ENCODE results near the gene MRPL27.
"Not testable (repeated sequence)": the region's sequence is repeated elsewhere in the genome, so short reads cannot be mapped to it uniquely, and the experiment has no call there.

MRPL27 gene

DNA sequence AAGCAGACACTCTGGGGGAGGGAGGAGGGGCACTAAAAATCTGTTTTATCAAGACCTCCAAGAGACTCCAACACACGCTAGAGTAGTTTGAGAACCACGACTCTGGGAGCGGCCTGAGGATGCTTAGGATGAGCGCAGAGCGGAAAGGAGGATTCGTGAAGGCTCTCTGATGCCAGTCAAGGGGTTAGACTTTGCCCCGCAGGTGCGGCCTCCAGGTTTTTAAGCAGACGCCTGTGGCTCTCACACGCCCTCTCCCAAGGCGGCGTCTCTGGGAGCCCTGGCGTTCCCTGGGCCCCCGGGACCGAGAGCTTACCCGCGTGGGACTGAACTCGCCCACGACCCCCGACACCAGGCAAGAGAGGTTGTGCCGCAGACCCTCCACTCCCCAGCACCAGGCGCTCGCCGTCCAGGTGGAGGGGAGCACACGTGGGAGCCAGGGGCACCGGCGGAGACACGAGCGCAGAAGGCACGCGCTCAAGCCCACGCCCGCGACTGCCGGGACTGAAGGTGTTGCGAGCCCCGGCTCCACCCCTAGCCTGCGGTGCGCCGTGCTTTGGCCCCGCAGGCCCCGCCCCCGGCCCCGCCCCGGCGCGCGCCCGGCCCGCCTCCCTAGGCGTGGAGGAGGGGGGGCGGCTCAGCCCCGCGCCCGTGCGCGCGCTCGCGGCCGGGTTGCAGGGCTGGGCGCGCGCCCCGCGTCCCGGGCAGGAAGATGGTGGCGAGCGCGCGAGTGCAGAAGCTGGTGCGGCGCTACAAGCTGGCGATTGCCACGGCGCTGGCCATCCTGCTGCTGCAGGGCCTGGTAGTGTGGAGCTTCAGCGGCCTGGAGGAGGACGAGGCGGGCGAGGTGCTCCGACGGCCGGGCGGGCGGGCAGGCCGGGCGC, 27.3 kb downstream of the MRPL27 start, which contains the start of gene XYLT2:
Gene XYLT2 (plus strand): TSS at position 695 of the 881 bp plus-strand sequence. CDS start 15 bp downstream, at position 710.
- no peak for DNase-seq (ENCODE audit: low read depth)

DNA sequence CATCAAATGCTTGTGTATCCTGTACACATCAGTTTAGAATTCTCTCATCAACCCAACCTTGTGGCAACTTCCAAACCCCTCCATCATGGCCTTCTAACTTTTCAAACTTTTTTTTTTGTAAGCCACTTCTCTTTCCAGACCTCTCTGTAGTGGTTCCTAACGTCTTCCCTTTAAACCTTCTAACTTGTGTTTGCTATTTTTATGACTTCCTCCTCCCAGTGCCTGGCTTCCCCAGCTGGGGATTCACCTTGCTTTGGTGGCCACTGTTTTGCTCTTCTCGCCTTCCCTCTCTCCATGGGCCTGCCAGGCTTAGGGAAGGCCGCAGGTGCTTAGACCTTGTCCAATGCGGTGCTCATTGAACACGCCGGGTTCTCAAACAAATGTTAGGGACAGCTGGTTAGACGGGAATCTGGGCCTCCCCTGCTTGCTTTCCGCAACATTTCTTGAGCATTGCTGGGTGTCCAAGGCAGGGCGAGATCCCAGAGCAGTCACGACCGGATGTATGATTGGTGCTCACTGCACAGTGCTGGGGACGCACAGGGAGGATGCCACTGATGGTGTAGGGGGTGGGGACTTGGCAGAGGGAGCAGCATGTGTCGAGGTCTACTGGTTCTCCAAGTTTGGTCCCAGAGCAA, 28.1 kb downstream of the MRPL27 start:
- DNase-seq (ENCODE audit: low read depth) = no peak

DNA sequence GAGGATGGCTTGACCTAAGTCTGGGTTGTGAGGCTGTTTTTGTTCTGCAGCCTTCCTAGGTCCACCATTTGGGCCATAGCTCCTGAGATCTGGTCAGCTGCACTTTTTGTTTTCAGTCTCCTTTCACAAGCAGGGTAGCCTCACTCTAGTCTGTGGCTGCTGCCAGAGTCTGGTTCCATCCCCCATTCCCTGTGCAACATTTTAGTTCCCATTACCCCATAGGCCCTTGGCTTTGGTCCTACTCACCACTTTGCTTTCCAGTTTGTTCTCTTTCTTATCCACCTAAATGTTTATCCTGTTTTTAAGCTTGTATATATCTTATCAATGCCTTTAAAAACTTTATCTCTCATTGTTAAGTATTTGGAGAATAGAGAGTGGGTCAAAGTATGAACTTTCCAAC, 33.6 kb downstream of the MRPL27 start:
- DNase-seq (ENCODE audit: low read depth) = no peak

DNA sequence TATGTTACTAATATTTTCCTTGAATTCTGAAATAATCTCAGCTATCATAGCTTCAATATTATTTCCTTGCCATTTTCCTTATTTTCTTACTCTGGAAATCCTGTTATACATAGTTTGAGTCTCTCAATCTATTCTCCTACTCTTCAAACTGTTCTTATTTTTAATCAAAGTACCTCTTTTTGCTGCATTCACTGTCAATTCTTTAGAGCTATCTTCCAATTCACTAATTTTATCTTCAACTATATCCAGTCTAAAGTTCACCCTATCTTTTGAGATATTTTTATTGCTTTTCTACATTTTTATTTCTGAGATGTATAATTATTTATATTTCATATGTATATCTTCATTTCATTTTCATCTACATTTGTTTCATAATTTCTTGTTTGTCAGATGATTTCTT, 34.3 kb downstream of the MRPL27 start:
- no peak for DNase-seq (ENCODE audit: low read depth)

DNA sequence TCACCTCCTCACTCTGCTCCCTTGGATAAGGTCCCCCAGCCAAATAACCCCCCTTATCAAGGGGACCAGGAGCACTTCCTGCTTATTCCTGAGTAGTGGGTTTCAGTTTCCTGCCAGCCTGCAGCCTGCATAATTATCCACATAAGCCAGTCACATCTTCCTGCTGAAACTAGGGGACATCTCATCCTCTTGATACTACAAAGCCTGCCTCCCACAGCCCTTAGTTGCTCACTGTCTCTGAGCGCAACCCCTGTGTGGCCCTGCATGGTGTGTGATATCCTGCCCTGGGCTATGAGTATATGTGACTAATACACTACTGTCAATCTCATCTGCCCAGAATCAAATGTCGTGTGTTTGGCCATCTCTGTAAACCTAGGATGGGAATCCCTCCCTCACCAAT, 35.0 kb downstream of the MRPL27 start:
- DNase-seq (ENCODE audit: low read depth) = no peak

DNA sequence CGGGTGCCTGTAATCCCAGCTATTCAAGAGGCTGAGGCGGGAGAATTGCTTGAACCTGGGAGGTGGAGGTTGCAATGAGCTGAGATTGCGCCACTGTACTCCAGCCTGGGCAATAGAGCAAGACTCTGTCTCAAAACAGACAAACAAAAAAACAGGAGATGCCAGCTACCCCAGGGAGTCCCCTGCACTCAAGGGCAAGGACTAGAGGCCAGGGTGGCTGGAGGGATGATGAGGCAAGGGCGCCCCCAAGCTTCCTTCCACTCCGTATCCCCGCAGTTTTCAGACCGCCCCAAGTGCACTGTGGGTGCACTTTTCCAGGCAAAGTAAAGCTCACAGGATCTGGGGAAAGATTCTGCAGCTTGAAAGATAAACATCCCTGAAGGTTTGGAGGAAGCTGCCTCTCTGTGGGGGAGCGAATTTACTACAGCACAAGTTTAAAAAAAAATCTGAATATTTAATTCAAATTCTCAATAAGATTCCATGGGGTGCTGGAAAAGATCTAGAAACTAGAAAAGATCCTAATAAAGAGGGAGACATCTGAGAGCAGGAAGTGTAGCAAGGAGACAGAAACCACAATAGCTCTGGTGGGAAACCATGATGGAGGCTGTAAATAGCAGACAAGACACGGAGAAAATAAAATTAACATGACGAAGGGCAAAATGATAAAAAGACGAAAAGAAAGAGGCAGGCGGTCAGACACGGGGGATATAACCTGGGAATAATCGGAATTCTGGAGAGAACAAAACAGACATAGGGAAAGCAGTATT, 39.5 kb downstream of the MRPL27 start:
- DNase-seq (ENCODE audit: low read depth) = not testable (repeated sequence)

DNA sequence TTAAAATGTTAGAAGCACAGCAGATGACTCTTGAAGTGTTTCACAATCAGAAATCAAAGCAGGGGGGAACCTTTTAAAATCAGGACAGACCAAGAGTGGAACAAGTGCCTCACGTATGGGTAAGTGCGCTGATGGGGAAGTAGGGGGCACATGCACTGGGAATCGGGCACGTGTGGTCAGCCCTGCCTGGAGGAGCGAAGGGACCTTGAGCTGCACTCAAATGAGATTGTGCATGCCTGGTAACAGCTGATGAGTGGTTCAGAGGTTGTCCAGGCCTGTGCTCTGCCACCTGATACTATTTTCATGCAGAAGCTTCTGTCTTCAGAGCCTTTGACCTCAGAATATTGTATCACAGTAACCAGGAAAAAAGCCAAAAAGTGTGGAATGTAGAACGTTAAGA, 40.8 kb downstream of the MRPL27 start:
- no peak for DNase-seq (ENCODE audit: low read depth)

DNA sequence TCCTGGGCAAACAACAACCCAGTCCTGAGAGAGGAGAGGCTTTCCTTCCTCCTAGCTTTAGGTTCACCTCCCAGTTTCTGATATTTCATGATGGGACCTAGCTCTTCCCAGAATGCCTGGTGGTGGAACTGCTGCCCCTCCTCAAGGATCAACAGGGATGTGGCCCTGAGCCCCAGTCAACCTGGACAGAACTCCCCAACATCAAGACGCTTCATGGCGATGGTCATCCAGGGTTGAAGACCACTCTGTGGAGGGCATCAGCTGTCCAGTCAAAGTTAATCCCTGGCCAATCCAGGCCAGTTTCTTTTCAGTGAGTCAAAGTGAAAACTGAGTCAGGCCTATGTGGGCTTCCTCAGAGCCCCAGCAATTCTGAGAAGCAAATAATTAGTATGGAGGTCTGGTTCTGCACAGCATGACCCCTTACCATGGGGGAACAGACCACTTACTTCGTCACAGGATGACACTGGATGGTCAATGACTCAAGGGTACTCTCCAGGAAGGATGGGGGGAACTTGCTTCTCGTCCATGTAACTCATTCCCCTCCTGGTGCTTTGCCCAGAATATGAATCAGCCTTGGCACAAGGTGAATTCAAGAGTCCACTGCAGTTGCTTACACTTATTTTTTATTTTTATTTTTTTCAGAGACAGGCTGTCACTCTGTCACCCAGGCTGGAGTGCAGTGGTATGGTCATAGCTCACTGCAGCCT, 41.7 kb downstream of the MRPL27 start:
- DNase-seq (ENCODE audit: low read depth) = peak; percentile 80

DNA sequence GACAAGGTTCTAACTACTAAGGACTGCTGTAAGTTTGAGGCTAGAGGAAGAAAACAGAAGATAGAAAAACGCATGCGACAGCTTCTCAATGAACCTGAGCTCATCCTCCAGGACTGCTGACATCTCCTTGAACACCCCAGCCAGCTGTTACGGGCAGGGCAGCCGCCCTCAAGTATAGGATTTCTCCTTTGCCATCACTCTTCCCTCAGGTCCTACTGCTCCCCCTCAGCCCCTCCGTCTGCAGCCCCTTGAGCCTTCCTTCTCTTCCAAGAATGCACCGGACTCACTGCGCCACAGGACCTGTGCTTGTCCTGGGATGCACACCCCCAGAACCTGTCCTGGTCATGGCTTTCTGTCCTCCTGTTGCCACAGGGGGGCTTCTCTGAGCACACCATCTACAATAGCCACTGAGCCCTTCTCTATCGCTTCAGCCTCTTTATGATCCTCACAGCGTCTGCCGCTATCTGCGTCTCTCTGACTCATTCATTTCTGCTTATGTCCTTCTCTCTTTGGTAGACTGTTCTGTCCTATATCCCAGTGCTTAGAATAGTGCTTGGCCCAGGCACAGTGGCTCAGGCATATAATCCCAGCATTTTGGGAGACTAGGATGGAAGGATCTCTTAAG, 42.7 kb downstream of the MRPL27 start:
- DNase-seq (ENCODE audit: low read depth) = no peak

DNA sequence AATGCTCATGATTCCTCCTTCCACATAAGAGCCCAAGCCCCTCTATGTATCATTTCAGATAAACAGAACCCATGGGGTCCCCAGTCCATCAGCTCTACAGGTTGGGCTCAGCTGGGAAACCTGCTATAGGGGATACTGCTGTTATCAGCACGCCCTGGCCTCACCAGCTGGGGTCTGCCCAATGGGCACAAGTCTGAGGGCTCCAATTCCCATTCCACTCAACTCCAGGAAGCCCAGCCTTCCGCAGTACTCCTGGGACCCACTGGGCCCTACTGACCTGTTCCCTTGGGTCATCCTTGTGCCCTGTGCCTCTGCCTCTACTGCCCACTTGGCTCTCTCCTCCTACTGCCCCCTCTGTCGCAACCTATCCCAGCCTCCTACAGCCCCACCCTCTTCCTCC, 43.3 kb downstream of the MRPL27 start:
- no peak for DNase-seq (ENCODE audit: low read depth)

DNA sequence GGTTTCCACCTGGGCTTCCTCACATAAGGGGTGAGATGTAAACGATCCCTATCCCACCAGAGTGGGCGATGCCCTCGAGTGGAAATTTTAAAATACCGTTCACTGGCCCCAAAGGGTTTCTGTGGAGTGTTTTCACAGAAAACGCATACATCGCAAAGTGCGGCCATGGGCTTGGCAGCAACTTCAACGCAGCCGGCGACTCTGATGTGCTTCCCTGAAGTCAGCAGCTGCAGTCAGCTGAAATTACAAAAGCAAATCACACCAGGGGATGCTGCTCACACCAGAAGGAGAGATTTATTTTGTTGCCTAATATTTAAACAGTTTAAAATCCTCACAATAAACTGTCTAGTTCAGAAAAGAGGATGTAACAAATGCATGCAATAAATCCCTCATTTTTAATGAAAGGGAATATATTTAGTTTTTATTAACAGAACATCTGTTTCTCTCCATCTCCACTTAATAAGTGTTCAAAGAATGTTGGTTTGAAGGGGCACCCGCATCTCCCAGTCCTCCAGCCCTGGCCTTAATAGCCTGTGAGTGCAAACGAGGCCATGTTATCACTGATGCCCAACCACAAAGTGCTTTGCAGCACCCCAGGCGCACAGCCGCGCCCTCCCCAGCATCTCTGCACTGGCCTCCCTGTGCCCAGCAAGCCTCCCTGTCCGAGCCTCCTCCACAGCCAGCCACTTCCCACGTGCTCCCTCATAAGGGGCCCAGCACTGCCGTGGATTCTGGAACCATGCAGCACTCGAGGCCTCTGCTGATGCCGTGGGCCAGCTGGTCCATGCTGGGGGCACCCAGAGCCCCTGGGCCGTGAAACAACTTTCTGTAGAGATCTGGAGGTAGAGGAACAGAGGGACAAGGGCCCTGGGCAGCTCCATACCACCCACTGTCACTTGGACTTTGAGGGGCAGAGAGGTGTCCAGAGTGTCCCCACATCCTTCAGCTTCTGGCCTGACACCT, 44.3 kb downstream of the MRPL27 start:
- DNase-seq (ENCODE audit: low read depth) = no peak

DNA sequence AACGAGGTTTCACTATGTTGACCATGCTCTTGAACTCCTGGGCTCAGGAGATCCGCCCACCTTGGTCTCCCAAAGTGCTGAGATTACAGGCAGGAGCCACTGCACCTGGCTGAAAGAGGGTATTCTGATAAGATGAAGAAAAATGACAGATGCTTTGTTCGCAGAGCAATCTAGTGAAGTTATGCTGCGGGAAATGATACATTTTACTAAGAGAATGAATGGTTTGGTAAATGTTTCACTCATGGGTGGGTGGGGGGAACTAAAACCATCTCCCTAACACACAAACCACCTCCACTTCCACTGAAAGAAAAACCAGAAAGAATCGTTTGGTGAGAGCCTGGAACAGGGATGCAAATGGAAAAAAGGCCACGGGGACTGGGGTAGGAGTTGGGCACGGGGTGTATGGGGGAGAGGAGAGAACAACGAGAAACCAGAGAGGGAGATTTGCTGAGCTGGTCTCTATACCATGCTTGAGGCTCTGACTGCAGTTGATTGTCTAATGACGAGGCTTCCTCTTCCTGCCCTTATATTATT, 46.1 kb downstream of the MRPL27 start:
- DNase-seq (ENCODE audit: low read depth) = no peak

DNA sequence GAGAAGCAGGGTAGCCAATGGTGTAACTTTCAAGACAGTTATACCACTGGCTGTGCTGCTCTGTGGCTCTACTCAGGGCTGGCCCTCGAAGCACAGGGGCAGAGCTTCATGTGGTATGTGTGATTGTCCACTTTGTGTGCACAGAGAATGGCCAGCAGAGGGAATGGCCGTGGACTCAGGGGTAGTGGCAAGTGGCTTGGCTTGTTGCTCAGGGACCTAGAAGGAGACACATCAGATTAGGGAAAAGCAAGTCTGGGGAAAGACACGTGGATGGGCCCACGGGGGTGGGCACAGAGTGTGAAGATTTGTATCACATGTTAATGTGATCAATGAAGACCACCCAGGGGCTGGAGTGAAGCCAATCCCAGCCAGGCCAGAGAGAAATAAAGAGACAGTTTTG, 47.1 kb downstream of the MRPL27 start:
- DNase-seq (ENCODE audit: low read depth) = no peak

DNA sequence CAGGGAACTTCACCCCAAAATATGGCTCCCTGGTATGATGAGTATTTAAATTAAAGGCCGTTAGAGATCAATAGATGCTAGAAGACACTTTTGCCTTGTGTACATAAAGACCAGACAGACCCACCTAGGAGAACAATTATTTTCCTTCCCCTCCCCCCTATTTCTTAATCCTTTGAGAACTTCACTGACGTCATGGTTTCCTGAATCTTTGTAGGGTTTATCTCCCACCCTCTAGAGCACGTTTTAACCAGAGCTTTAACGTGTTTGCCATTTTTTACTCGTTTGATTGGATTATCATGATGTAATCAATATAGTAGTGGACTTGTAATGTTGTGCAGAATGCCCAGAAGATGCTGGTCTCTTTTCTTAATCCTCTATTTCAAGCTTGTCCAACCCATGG, 49.9 kb downstream of the MRPL27 start:
- no peak for DNase-seq (ENCODE audit: low read depth)

DNA sequence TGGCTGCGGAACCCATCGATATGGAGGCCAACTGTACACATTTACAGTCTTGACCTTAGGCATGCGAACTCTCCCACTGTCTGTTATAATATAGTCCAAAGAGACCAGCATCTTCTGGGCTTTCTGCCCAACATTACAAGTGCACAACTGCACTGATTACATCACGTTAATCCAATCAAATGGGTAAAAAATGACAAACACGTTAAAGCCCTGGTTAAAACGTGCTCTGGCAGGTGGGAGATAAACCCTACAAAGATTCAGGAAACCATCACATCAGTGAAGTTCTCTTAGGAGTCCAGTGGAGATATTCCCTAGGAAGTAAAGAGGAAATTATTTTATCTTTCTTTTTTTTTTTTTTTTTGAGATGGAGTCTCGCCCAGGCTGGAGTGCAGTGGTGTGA, 50.7 kb downstream of the MRPL27 start:
- no peak for DNase-seq (ENCODE audit: low read depth)

DNA sequence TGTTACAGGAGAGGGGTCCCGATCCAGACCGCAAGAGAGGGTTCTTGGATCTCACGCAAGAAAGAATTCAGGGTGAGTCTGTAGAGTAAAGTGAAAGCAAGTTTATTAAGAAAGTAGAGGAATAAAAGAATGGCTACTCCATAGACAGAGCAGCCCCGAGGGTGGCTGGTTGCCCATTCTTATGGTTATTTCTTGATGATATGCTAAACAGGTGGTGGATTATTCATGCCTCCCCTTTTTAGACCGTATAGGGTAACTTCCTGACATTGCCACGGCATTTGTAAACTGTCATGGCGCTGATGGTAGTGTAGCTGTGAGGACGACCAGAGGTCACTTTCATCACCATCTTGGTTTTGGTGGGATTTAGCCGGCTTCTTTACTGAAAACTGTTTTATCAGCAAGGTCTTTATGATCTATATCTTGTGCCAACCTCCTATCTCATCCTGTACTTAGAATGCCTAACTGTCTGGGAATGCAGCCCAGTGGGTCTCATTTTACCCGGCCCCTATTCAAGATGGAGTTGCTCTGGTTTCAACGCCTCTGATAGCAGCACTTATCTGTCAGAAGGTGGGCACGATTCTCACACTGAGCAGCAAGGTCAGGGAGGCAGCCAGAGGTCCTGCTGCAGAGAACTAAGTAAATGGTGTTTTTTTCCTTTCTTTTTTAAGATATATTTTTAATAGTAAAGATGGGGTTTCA, 53.5 kb downstream of the MRPL27 start:
- DNase-seq (ENCODE audit: low read depth) = no peak

DNA sequence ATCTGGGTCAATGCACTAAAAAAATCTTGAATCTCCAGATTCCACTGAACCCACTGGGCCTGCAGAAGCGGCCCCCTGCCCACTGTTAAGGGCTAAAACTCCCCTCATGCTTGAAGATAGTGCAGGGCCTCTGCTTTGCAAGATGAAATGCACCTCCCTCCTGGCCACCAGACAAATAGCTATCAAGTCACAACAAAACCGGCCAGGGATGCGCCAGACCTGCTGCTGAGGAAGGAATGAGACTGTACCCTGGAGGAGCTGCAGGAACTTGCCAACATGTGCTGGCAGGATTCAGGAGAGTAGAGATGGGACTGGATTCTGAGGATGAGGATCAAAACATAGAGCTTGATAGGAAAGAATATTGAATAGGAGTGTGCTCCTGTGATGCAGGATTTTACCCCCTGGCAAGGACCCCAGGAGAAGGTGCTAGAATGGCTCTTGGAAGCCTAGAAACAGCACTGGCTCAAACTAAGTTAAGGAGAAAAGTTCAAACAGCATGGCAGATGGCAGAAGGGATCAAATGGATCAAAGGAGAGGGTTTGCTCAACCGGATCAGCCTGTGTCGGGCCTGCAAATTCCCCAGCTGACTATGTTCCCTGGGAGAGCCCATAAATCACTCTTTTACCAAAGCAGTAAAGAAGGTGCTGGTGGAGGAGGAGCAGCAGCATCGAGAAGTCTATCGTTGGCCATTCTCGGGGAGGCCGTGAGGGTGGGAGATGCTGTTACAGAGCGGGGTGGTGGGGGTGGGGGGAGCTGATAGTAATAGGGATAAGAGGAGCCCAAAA, 54.3 kb downstream of the MRPL27 start:
- DNase-seq (ENCODE audit: low read depth) = no peak
